CD4-positive, alpha-beta T cell treated with Interleukin-10 for 1 hour (primary cell): ENCODE data around the gene DHX34.
A peak's percentile ranks its signal among the peaks of the same experiment; 100 is the strongest.
"Not testable (repeated sequence)": the region's sequence is repeated elsewhere in the genome, so short reads cannot be mapped to it uniquely, and the experiment has no call there.

ENCODE experiments used
- DNase-seq: peaks from one replicate; pipeline ENCODE4 v3.0.0-alpha.2; 2020

DHX34 gene

GRCh38 chr19:47391510-47392223 is 42.6 kb downstream of the DHX34 start:
- peak; percentile 81 for DNase-seq

DNA sequence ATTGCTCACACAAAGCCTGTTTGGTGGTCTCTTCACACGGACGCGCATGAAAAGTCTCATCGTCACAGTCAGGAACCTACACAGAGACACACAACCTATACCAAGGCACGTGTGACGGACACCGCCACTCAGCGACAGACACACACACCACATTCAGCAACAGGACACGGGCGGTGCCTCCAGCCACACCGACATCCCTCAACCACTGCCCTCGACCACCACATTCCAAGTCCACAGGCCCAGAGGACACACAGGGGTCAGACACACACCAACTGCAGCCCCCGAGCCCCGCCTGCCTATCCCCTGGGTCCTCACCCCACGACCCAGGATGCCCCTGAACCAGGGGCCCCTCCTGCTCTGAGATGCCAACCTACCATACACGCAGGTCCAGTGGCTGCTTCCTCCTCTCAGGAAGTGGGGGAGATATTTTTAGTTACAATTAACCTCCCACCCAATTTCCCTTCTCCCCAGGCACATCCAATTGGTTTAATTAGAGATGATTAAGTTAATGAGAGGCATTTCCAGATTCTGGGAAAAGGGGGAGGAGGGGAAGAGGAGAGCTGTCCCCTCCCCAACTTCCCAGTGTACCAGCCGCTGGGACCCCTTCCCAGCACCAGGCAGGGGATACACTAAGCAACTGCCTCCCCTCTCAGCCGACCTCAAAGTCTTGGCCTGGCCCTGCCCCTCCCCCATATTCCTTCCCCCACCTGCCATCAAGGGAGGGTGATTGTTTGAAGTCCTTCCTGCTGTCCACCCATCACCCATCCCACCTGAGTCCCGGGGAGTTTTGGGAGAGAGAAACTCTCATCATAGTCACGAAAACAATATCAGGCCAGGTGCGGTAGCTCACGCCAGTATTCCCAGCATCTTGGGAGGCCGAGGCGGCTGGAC is 49.8 kb downstream of the DHX34 start:
- DNase-seq: no peak

DNA sequence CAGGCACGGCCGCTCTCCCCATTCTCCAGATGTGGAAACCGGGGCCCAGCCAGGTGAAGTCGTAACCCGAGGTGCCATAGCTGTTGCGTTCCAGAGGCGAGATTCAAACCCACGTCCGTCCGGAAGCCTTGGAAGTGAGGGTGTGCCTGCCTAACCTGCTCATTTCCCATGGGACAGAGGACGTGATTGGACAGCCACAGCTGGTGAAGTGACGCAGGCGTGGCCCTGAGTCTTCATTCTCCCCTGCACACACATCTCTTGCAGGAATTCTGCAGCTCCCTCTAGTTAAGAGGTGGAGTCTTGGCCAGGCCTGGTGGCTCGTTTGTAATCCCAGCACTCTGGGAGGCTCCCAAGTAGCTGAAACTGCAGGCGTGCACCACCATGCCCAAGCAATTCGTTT is 53.4 kb downstream of the DHX34 start:
- DNase-seq: no peak

GRCh38 chr19:47404334-47405196 is 55.5 kb downstream of the DHX34 start:
- DNase-seq: no peak

- DNase-seq: no peak
Measured at GRCh38 chr19:47405197-47405550, 56.1 kb downstream of the DHX34 start.

GRCh38 chr19:47405854-47406417 is 56.8 kb downstream of the DHX34 start:
- DNase-seq: no peak

DNA sequence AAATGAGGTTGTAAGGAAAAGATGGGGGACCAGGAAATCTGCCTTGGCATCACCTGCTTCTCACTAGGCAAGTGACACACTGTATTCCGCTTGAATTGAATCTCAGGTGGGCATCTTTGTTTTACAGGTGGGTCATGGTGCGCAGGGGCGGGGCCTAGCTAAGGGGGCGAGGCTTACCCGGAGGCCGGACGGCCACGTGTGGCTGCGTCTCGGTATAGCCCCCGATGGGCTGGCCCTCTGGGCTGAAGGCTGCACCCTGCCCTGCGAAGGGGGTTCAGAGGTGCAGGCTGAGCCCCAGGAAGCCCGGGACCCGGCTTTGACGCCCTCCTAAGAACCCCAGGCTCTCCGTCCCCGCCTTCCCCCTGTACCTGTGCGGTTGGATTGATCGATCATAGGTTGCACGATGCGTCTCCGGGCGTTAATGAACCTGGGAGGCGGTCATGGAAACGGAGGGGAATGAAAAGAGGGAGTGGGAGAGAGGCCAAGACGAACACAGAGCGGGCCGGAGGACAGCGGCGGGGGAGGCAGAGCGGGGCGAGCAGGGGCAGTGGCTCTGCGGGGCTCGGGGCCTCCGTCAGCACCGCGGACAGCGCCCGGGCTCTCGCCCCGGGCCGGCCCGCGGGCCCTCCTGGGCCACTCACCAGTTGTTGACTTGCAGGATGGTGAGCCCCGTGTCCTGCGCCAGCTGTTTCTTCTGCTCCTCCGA is 57.7 kb downstream of the DHX34 start:
- no peak for DNase-seq

DNA sequence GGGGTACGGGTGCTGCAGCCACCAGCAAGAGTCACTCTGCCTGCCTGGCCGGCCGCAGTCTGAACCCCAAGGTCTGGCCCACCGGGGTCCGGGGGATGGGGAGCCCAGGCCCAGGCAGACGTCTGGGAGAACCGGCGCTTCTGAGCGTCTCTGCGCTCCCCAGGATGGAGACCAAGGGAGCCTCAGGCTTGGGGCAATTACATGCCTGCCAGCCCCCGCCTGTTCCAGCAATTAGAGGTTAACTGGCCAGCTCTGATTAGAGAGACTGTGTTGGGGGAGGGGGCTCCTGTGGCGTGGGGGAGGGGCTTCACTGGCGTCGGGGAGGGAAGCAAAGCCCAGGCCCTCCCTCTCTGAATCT is 58.3 kb downstream of the DHX34 start:
- no peak for DNase-seq

DNA sequence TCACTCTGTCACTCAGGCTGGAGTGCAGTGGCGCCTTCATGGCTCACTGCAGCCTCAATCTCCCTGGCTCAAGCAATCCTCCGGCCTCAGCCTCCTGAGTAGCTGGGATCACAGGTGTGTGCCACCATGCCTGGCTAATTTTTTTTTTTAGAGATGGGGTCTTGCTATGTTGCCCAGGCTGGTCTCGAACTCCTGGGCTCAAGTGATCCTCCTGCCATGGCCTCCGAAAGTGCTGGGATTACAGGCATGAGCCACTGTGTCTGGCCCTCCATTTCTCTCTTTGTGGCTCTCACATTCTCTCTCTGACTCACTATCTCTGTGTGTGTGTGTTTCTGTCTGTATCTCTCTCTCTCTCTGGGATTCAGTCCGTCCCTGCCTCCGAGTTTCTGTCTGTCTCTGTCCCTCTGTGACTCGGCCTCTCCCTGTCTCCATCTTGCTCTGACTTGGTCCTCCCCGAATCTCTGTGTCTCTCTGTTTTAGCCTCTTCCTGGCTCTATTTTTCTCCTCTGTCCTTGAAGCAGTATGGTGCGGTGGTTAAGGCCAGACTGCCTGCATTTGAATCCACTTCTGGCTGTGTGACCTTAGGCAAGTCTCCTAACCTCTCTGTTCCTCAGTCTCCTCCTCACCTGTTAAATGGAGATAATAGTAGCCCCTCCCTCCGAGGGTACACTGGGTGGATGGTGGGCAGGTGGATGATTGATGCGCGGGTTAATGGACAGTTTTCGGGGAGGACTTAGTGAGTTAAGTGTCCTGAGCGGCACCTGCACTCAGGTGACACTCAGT is 59.2 kb downstream of the DHX34 start:
- no peak for DNase-seq

- DNase-seq: no peak
Measured at GRCh38 chr19:47411101-47411500, 62.0 kb downstream of the DHX34 start.

GRCh38 chr19:47411696-47412095 is 62.6 kb downstream of the DHX34 start:
- not testable (repeated sequence) for DNase-seq

DNA sequence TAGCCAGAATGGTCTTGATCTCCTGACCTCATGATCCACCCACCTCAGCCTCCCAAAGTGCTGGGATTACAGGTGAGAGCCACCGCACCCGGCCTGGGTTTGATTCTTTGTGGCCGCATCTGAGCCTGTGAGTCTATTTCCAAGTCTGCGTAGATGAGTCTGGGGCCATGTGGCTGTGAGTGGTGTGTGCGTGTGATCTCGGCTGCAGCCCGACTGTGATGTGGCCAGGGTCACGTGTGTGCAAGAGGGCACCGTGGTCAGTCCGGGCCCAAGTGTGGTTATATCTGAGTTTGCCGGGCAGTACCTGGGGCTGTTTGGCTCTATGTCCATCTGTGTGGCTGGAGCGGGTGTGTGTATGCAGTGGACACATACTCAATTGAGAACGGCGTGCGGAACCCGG is 64.8 kb downstream of the DHX34 start:
- DNase-seq: no peak

DNA sequence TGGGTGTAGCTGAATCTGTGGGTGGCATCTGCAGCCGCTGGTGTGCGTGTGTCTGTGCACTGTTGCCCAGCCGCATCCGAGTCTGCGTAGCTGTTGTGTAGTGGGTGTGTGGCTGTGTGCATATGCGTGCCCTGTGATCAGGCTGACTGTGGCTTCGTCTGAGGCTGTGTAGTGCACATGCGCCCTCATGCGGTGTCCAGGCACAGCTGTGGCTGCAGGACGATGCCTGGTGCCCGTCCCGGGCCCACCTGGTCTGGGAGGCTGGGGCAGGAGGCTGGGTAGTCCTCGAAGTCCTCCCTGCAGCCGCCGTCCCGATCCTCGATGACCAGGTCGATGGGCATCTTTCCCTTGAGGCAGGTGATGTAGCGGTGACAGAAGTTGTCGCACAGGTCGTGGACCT is 65.4 kb downstream of the DHX34 start:
- no peak for DNase-seq

DNA sequence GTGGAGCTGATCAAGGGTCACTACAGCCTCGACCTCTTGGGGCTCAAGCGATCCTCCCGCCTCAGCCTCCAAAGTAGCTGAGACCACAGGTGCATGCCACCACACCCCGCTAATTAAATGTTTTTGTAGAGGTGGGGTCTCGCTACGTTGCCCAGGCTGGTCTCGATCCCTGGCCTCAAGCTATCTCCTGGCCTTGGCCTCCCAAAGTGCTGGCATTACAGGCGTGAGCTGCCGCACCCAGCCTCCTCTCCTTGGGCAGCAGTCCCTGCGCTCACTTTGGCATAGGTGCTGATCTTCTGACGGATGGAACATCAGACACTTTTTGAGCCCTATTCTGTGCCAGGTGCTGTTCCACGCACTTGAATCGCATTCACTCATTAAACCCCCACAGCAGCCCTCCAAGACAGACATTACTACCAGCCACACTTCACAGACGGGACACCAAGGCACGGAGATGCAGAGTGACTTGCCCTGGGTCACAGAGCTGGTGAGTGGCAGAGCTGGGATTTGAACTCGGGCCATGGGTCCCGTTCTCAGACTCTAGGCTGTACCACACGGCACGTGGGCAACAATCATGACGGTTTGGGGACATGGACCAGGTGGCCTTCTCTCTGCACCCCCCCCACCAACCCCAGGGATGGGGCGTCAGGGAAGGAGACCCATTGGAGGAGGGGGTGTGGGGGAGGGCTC is 67.0 kb downstream of the DHX34 start:
- DNase-seq: no peak

DNA sequence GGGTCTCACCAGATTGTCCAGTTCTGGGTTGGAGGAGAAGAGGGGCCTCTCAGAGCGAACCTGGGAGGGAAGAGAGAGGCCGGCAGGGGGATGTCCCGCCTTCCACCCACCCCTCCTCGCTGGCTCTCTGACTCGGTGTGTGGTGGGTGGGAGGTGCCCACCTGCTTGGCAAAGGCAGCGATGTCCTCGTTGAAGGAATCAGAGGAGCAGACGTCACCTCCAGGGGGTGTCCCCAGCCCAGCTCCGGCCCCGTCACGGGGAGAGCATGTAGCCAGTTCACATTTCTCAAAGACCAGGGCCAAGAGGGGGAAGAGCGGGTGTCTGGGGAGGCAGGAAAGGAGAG is 67.5 kb downstream of the DHX34 start:
- DNase-seq: no peak

- no peak for DNase-seq
Measured at GRCh38 chr19:47417107-47417745, 68.1 kb downstream of the DHX34 start.

DNA sequence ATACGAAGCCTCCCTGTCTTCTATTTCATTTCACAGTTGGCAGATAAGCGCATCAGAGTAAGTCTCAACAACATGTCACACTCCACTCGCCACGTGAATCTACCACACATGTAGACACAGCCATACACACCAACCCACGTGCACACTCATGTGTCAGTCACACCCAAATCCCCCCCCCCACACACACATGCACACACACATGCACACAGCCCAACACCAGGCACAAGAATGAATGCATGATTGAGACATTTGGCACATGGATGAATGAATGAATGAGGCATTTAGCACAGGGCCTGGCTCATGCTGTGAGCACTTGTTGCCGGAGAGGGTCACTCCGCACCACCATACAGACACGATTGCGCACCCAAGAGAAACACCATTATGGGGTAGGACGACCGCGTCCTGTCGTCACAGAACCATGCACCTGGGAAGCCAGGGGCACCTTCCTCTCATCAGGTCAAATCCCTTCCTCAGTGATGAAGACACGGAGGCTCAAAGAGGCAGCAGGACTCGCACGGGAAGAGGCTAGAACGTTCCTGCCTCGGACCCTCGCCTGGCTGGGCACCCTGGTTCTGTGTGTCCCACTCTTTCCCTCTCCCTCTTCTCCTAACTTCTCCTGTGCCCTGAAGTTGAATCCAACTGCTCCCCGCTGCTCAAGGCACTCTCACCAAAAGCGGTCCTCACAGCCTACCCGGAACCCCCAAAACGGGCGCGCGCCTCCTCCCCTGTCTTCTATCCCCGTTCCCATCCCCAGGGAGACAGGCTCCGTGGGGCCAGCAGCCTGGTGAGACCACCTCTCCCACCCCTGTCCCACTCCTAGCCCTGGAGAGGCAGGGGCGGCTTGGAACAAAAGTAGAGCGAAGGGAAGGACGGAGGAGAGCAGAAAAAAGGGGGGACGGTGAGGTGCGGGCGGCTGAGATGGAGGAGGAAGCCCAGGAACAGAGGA is 68.9 kb downstream of the DHX34 start:
- DNase-seq: no peak

GRCh38 chr19:47418692-47419029 is 69.5 kb downstream of the DHX34 start:
- DNase-seq: no peak

DNA sequence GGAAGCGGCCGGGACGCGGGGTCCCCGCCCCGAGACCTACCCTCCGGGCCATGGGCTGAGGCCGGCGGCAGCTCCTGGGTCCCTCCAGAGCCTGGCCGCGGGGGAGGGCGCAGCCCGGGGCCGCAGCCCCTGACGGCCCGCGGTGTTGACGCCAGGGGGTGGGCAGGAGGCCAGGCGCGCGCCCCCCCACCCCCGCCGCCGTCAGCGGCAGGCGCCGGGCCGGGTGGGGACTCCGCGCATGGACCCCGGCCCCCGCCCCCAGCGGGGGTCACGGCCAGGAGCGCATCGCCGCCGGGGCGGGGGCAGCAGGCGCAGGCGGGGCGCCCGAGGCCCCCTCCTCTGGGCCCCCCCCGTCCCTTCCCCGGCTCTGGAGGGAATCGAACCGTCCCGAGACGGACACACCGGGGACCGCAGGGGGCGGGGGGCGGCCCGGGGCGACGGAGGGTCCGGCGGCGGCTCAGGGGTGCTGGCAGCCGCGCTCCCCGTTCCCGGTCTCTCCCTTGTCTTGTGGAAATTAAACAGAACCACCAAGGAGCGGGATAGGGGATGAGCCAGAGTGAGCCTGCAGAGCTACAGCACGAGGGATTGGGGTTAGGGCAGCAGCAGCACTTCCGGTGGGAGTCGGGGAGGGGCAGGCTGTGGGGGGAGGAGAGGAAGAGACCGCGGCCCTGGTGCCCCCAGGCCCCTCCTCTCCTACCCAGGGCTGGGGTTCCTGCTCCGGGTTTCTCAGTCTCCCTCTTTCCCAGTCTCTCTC is 70.1 kb downstream of the DHX34 start, which contains the start of gene MEIS3:
TSS of gene MEIS3 (minus strand) at position 498 of the 754 bp plus-strand sequence. CDS start at position 52, 446 bp downstream.
- no peak for DNase-seq
